Measurements from ENCODE around the gene MYO5B.
"Not testable (repeated sequence)": the region's sequence is repeated elsewhere in the genome, so short reads cannot be mapped to it uniquely, and the experiment has no call there.

The MYO5B gene

GRCh38 chr18:50105027-50105426 is 89.9 kb downstream of the MYO5B start:
- no peak for DNase-seq (ENCODE audit: low read depth in 1 of 2, low spot score in 1 of 2)

DNA sequence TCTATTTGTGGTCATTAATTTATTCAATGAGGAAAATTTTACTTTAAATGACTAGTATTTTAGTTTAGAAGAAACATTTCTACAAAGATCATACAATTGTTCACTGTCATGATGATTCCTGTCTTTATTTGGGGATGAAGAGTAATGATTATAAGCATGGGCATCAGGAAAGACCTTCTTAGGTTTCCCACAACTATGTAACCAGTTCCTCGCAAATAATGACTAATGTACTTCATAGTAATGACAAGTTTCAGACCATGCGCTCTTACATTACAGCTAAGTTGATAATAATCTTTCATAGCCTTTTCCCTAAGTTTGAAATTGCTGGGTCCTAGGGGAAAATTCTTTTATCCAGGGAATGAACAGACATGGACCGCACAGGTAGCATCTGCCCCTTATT is 90.5 kb downstream of the MYO5B start:
- no peak for DNase-seq (ENCODE audit: low read depth in 1 of 2, low spot score in 1 of 2)

DNA sequence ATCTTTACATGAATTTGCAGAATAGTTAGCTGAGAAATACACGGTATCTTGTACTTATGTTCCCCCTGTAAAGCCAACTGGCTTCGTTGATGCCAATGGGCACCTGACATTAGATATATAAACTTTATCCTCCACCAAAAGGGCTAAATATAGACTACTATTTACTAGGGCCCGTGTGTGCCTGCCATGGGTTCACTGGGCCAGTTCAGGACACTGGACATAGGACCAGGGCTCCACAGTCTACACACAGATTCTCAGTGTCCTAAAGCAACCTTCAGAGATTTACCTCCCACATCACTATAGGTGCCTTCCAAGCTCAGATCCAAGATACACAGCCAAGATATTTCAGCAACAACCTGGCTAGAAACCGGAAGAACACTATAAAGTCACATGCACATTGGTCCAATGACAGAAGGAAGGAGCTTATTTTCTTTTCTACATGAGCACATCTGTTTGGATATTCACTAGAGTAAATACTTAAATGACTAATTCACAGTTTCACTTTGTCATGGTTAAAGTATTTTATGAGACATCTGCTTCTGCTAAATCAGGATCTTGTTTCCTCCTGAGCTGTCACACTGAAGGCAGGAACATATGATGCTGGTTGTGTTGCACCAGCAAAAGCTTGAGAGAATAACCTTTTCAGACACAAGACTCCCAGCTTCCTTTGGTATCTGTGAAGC is 95.1 kb downstream of the MYO5B start:
- no peak for DNase-seq (ENCODE audit: low read depth in 1 of 2, low spot score in 1 of 2)

- DNase-seq (ENCODE audit: low read depth in 1 of 2, low spot score in 1 of 2), result no peak
Observed at GRCh38 chr18:50097702-50098101, 97.2 kb downstream of the MYO5B start.

DNA sequence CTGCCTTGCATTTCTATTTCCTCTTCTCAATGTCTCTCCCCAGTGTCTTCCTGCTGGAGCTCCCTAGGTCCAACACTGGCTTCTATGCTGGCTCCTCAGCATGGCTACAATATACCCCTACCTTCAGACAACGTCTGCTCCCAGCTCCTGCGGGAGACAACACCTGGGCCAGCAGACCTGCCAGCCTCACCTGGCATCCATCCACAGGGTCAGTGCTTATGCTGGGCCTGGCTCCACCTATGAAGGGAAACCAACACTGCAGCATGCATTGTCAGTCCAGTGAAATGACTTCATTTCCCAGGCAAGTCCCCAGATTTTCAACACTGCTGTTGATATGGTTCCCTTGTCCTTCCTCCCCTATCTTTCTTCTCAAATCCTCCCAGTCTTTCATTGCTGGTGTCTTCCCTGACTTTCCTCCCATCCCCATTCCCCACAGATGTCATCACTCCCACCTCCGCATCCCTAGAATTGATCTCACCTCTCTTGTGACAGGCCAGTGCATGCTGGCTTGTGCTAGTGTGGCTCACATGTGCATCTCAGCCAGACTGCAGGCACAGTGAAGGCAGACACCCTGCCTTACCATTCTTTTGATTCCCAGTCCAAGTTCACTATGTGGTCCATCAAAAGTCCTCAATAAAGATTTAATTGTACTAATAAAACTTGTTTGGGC is 98.0 kb downstream of the MYO5B start:
- no peak for DNase-seq (ENCODE audit: low read depth in 1 of 2, low spot score in 1 of 2)

DNA sequence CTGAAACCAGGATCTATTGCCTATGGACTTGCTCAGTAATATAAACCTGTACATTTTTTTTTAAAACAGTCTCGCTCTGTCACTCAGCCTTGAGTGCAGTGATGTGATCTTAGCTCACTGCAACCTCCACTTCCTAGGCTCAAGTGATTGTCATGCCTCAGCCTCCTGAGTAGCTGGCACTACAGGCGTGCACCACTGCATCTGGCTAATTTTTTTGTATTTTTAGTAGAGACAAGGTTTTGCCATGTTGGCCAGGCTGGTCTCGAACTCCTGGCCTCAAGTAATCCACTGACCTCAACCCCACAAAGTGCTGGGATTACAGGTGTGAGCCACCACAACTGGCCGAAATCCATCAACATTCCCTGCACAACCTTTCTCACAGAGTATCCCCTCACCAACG is 100.2 kb downstream of the MYO5B start:
- DNase-seq (ENCODE audit: low read depth in 1 of 2, low spot score in 1 of 2), result not testable (repeated sequence)

DNA sequence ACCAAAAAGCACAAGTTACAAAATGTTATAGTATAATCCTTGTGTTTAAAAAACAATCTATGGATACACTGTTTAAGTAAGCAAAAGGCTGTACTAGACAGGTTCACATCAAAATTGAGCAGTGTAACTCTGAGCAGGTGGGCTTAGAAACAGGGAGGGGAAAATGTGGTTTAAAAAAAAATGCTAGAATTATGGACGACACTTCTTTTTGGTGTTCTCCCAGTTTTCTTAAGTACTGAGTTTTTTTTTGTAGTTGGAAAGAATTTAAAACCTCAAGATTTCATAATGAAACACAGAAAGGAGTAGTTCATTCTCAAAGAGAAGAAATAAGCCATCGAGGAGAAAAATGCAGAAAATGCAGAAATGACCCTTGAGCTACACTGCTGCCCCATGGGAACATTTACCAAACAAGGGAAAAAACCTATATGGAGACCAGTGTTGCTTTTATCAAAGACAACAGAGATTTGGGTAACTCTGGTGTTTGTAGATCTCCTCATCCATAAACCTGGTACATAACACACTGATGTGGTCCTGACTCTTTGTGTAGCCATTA is 100.7 kb downstream of the MYO5B start:
- DNase-seq (ENCODE audit: low read depth in 1 of 2, low spot score in 1 of 2), result no peak

DNA sequence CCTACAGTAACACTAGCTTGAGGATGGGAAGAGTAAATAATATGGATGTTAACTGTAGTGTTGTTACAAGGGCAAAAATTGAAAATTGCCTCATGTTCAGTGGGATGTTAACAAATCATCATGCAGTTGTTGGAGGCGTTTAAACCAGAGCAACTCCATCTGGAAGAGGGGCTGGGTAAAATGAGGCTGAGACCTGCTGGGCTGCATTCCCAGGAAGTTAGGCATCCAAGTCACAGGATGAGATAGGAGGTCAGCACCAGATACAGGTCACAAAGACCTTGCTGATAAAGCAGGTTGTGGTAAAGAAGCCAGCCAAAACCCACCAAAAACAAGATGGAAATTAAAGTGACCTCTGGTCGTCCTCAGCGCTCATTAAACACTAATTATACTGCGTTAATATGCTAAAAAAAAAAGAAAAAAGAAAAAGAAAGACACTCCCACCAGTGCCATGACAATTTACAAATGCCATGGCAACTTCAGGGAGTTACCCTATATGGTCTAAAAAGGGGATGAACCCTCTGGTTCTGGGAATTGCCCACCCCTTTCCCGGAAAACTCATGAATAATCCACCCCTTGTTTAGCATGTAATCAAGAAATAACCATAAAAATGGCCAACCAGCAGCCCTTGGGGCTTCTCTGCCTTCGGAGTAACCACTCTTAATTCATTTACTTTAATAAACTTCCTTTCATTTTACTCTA is 101.4 kb downstream of the MYO5B start:
- no peak for DNase-seq (ENCODE audit: low read depth in 1 of 2, low spot score in 1 of 2)

GRCh38 chr18:50092245-50092805 is 102.6 kb downstream of the MYO5B start:
- DNase-seq (ENCODE audit: low read depth in 1 of 2, low spot score in 1 of 2), result no peak

DNA sequence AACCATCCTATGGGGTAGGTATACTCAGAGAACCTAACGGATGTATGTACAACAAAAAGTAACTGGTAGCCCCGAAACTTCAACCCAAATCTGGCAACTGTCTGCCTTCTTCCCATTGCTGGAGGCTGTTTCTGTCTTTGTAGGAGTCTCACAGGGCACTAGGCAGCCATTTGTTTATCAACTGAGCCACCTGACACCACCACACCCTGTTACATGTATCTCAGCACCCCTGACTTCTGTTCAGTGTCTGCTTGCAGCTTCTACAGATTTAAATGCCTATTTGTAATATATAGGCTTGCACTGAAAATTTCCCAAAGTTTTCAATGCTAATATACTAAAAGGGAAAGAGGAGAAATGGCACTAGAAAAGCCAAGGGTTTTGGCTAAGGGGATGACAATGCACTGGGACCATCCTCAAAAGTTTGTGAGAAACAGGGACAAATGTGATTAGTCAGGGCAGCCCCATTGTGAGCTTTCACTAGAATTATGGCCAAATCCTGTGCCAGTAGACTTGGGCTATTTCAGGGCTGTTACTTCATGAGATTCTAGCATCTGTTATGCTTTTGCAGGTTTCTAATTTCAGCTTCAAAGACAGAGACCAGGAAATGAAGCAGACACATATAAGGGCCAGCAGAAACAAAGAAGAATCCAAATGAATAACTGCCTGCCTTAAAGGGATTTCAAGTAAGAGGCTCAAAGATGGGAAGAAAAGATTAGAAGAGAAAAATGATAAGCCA is 103.3 kb downstream of the MYO5B start:
- DNase-seq (ENCODE audit: low read depth in 1 of 2, low spot score in 1 of 2), result no peak

DNA sequence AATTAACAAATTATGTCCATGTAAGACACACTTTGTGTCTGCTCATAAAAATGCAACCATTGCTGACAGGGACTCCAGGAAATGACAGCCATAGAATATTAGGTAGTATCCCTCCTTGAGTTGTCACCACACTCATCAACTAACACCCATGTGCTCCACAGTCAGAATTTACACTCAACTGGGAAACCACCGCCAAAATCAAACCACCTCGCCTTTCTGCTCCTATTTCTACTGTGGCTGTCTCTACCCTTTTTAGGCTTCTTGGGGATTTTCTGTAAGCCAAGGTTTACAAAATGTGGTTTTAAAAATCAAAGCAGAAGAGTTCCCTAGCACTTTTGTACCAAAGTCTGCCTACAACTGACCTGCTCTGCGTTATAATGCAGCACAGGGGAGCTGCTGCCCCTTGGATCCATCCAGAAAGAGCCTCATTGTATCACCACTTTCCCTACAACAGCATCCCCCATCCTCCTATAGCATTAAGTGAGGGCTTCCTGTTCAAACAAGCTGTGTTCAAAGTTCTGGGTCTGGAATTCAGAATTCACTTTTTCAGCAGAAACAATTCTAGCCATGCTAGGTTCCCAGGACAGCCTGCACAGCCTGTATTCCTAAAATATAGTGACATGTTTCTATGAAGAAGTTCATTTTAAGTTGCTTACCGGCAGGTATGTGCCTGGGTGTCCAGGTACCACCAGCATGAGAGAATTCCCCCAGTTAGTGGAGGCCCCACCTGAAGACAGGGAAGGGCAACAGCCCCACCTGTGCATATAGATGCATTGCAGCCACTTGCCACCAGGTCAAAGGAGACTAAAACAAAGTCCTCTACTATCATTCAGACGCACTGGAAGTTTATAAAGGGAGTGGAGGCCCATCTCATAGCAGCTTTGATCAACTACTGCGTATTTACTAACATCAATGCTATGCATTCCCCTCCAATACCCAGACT is 104.3 kb downstream of the MYO5B start:
- no peak for DNase-seq (ENCODE audit: low read depth in 1 of 2, low spot score in 1 of 2)

DNA sequence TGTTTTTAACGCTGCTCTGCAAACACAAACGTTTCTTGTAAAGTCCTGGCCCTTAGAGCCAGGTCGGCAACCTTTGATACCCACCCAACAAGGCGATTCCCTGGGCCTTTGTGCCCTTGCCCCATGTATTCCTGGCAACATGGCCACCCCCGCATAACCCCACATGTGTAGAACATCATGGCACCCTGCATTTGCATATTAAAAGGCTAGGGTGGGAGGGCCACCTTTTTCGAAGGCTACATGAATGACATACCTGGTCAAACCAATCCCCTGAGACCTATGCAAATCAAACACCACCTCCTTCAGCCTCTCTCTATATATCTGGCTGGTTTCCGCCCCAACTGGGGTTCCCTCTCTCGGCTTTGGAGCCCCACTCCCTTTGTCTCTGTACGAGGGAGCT is 105.2 kb downstream of the MYO5B start:
- no peak for DNase-seq (ENCODE audit: low read depth in 1 of 2, low spot score in 1 of 2)

- DNase-seq (ENCODE audit: low read depth in 1 of 2, low spot score in 1 of 2), result no peak
Observed at GRCh38 chr18:50083708-50084107, 111.2 kb downstream of the MYO5B start.

DNA sequence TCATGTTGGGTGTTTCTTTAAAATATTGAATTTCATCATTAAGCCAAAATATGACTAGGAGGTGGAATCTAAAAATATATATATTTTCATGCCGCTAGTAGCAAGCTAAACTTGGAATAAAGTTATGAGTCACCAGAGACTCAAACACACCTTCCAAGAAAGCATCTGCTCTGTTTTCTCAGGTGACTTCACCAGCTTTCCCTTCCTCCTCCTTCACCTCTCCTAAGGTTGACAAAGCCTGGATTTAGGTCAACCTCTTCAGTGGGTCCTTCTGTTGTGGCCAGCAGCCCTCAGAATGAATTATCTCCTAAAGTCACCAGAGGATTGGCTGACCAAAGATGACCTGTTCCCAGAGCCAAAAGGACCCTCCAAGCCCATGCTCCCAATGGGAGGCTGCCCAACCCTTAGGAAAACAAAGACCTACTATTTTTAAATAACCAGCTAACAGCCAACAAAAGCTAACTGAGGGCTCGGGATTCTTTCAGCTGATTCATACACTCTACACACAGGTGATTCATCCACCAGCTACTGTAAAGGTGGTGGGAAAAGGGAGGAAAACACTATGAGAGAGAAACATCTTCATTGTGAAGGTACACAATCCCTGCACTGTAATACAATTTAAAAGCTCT is 113.9 kb downstream of the MYO5B start:
- DNase-seq (ENCODE audit: low read depth in 1 of 2, low spot score in 1 of 2), result no peak

DNA sequence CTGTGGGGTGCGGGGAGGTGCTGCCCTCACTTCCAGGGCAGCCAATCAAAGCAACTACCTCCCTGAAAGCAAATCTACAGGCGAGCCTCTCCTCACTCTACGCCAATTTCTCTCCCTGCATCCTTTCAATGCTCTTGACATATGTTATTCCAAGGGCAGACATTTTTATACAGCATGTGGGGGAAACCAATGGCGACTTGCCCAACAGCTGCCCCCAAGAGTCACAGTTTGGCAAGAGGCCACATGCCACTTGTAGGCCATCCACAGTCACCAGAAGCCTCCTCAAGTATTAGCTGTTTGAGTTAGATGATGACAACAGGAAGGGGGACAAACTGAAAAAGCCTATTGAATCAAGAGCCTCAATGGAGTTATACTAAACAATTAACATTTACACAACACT is 114.6 kb downstream of the MYO5B start:
- no peak for DNase-seq (ENCODE audit: low read depth in 1 of 2, low spot score in 1 of 2)

DNA sequence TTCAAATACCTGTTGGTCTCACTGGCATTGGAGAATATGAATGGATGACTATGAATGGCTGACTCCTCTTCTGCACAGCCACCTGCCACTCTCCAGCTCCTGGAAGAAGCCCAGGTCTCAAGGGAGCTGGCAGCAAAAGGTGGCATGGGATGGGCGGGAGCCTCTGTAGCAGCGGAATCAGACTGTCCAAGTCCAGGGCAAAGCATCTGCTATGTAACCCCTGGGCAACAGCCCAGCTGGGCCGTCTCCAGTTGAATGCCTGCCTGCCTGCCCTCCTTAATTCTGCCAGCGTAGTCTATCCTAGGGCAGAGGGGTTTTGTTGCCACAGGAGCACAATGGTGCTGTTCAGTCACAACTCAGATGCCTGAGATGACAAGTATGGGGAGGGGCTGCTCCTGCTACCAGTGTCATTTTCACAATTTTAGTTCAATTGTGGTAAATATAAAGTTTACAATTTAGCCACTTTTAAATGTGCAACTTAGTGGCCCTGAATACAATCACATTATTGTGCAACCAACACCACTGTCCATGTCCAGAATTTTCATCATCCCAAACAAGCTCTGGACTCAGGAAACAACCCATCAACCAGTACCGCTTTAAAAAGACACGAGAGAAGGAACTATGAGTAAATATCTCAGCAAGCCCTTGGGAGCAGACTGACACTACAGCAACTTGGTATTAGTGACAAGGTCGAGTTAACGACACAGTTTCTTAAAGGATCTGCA is 115.2 kb downstream of the MYO5B start:
- DNase-seq (ENCODE audit: low read depth in 1 of 2, low spot score in 1 of 2), result no peak

GRCh38 chr18:50076277-50076676 is 118.7 kb downstream of the MYO5B start:
- no peak for DNase-seq (ENCODE audit: low read depth in 1 of 2, low spot score in 1 of 2)

- DNase-seq (ENCODE audit: low read depth in 1 of 2, low spot score in 1 of 2), result no peak
Observed at GRCh38 chr18:50075772-50076171, 119.2 kb downstream of the MYO5B start.

DNA sequence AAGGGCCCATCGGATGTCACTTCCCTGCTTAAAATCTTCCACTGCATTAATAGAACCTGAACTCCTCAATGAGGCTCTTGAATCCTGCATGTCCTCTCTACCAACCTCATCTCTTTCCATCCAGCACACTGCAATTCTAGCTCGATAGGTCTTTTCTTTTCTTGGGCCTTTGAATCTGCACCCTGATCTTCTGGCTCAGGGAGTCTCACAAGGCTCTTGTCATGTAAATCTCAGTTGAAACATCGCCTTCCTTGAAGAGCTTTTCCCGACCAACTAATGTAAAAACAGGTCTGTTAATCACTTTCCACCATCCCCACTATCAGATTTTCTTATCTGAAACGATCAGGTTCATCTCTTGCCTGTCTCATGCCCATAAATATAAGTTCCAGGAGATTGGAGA is 120.5 kb downstream of the MYO5B start:
- DNase-seq (ENCODE audit: low read depth in 1 of 2, low spot score in 1 of 2), result no peak

All from activated T-helper 1 cell treated with anti-CD3 and anti-CD28 coated beads, Interleukin-2, amount 50 U/mL, for 16 hours (primary cell).